Chondrocyte (in vitro differentiated cells): ENCODE data around the gene NR5A2. TPM values are rescaled to one million over a fixed set of nuclear protein-coding genes. Genes with fewer than 3 reads are reported as not detected.

Experiments
- DNase-seq: peaks from one replicate; pipeline ENCODE4 v3.0.0; 2021; ENCODE audit warnings: mixed read lengths, low spot score
- H3K27ac Mint-ChIP-seq: one replicate; pipeline ENCODE4 v1.8.0; 2021; ENCODE audit warnings: mild to moderate bottlenecking, moderate library complexity, mixed read lengths; ENCODE audit not compliant: unreplicated experiment
- H3K27me3 Mint-ChIP-seq: 2 replicates; pipeline ENCODE4 v1.8.0; 2021; ENCODE audit warnings: low read depth, mixed read lengths
- H3K36me3 Mint-ChIP-seq: 2 replicates; pipeline ENCODE4 v1.8.0; 2021; ENCODE audit warnings: low read depth, mixed read lengths
- H3K4me1 Mint-ChIP-seq: 2 replicates; pipeline ENCODE4 v1.8.0; 2021; ENCODE audit warnings: low read depth, mild to moderate bottlenecking, mixed read lengths
- H3K4me3 Mint-ChIP-seq: one replicate; pipeline ENCODE4 v1.8.0; 2021; ENCODE audit warnings: mild to moderate bottlenecking, moderate library complexity, mixed read lengths; ENCODE audit not compliant: unreplicated experiment
- H3K9me3 Mint-ChIP-seq: 2 replicates; pipeline ENCODE4 v1.8.0; 2021; ENCODE audit warnings: low read depth, mixed read lengths
- total RNA-seq: library from RNA; stranded (reverse); gene quantifications from 3 replicates; pipeline ENCODE4 v1.2.1, GENCODE V29; 2021
- TF ChIP-seq, protein P1 (sequence below): fragments of 200-600 bp; sonication (generic); IDR thresholded peaks from 2 replicates; pipeline ENCODE4 v1.5.0; 2021; ENCODE audit warnings: antibody characterized with exemption, mild to moderate bottlenecking, moderate library complexity

Gene NR5A2
- total RNA-seq, 1 donor from 2014 or later, result not detected

- no peak overlapping the region for H3K27ac Mint-ChIP-seq
Measured at GRCh38 chr1:200049810-200050209, 22.3 kb downstream of the NR5A2 start.

DNA sequence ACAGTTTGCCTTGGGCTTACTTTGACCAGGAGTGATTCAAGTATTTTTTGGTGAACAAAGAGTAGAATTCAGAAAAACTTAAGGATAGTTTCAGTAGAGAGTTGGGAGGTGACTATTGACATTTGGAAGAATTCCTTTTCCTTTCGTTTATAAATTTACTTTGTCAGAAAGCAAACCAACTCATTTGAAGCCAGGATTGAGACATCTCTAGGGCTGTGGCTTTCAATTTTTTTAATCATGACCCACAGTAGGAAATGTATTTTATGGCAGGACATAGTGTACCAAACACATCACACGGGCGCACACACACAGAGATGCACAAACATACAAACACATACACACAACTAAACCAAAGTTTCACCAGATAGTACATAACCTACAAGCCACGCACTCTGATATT is 24.1 kb downstream of the NR5A2 start:
- TF ChIP-seq, protein P1, sequence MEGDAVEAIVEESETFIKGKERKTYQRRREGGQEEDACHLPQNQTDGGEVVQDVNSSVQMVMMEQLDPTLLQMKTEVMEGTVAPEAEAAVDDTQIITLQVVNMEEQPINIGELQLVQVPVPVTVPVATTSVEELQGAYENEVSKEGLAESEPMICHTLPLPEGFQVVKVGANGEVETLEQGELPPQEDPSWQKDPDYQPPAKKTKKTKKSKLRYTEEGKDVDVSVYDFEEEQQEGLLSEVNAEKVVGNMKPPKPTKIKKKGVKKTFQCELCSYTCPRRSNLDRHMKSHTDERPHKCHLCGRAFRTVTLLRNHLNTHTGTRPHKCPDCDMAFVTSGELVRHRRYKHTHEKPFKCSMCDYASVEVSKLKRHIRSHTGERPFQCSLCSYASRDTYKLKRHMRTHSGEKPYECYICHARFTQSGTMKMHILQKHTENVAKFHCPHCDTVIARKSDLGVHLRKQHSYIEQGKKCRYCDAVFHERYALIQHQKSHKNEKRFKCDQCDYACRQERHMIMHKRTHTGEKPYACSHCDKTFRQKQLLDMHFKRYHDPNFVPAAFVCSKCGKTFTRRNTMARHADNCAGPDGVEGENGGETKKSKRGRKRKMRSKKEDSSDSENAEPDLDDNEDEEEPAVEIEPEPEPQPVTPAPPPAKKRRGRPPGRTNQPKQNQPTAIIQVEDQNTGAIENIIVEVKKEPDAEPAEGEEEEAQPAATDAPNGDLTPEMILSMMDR, result no peak
- Mint-ChIP-seq H3K4me1 (no peaks in the 10 kb centered on the region), H3K36me3 (no peaks in the 10 kb centered on the region), H3K27me3 (peaks cover 49% of the 10 kb centered on the region), H3K4me3 (no peak overlapping the region), H3K9me3 (no peaks in the 10 kb centered on the region), H3K27ac (no peak overlapping the region)
- no peak for DNase-seq

More at GRCh38 chr1:200049810-200050209, 22.3 kb downstream of the NR5A2 start:
- Mint-ChIP-seq H3K4me1 (no peaks in the 10 kb centered on the region), H3K4me3 (no peak overlapping the region), H3K36me3 (no peaks in the 10 kb centered on the region), H3K9me3 (no peaks in the 10 kb centered on the region), H3K27me3 (peaks cover 52% of the 10 kb centered on the region)
- DNase-seq, result no peak
- TF ChIP-seq, protein P1, result no peak

- Mint-ChIP-seq H3K27me3 (peaks cover 52% of the 10 kb centered on the region), H3K9me3 (no peaks in the 10 kb centered on the region), H3K4me1 (no peaks in the 10 kb centered on the region), H3K4me3 (no peak overlapping the region), H3K27ac (no peak overlapping the region), H3K36me3 (no peaks in the 10 kb centered on the region)
- TF ChIP-seq, protein P1, result no peak
- no peak for DNase-seq
Measured at GRCh38 chr1:200053091-200053490, 25.6 kb downstream of the NR5A2 start.

DNA sequence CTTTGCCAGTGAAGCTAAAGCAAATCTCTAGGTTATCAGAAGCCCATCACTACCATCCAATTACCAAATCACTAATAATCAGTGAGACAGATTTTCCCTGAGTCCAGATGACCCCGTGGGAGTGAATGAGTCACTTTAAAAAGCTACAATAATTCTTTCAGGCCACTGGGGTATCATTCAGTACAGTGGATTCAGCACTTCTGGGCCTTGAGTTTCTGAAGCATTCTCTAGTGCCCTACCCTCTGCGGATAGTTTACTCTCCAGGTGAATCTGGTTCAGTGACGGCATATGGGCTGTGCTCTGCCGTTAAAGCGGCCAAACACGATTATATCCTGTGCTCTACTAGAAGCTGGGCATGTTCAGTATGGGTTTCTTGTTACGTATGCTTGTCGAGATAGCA is 26.1 kb downstream of the NR5A2 start:
- no peak overlapping the region for H3K4me3 Mint-ChIP-seq
- no peaks in the 10 kb centered on the region for H3K4me1 Mint-ChIP-seq
- DNase-seq, result no peak
- no peaks in the 10 kb centered on the region for H3K9me3 Mint-ChIP-seq
- no peak overlapping the region for H3K27ac Mint-ChIP-seq
- TF ChIP-seq, protein P1, result no peak
- H3K27me3 Mint-ChIP-seq, result peaks cover 47% of the 10 kb centered on the region
- H3K36me3 Mint-ChIP-seq, result no peaks in the 10 kb centered on the region

DNA sequence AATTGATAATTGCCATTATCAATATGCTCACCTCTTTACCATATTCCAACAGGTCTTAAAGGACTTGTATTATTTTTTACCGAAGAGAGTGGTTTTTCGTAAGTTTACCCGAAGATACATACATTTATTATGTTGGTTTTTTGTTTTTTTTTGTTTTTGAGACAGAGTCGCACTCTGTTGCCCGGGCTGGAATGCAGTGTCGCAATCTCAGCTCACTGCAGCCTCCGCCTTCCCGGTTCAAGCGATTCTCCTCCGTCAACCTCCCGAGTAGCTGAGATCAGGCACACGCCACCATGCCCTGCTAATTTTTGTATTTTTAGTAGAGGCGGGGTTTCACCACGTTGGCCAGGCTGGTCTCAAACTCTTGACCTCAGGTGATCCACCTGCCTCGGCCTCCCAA is 30.8 kb downstream of the NR5A2 start:
- Mint-ChIP-seq H3K4me1 (no peaks in the 10 kb centered on the region), H3K9me3 (no peaks in the 10 kb centered on the region), H3K27me3 (peaks cover 43% of the 10 kb centered on the region), H3K4me3 (no peak overlapping the region), H3K27ac (no peak overlapping the region), H3K36me3 (no peaks in the 10 kb centered on the region)
- DNase-seq, result no peak
- TF ChIP-seq, protein P1, result no peak
